ENCODE results near the gene BANP.
"Not testable (repeated sequence)": the region's sequence is repeated elsewhere in the genome, so short reads cannot be mapped to it uniquely, and the experiment has no call there.

Gene BANP

GRCh38 chr16:88052661-88053060 is 101.4 kb downstream of the BANP start:
- no peak overlapping the region for H3K27ac ChIP-seq (ENCODE audit: low read length)
- H3K79me2 ChIP-seq (ENCODE audit: insufficient read depth, low read length) = no peaks in the 10 kb centered on the region
- H3K27me3 ChIP-seq (ENCODE audit: insufficient read depth, low read length, poor library complexity) = no peaks in the 10 kb centered on the region
- H3K9me3 ChIP-seq (ENCODE audit: insufficient read depth, low read length, severe bottlenecking) = no peaks in the 10 kb centered on the region
- no peaks in the 10 kb centered on the region for H3K4me1 ChIP-seq (ENCODE audit: insufficient read depth, low read length)
- TF ChIP-seq CTCF (IDR thresholded peaks at IDR 0.05; ENCODE audit: borderline replicate concordance, extremely low read depth, low read length, poor library complexity, severe bottlenecking) = no peak
- TF ChIP-seq EZH2 (IDR thresholded peaks at IDR 0.05; ENCODE audit: borderline replicate concordance, low read depth, low read length, severe bottlenecking) = no peak
- DNase-seq = no peak
- peaks cover 47% of the 10 kb centered on the region for H3K36me3 ChIP-seq (ENCODE audit: insufficient read depth, low read length)
- H3K4me3 ChIP-seq (ENCODE audit: low read depth in 1 of 2, low read length in 2 of 2) = no peak overlapping the region
- H3K9ac ChIP-seq (ENCODE audit: low read depth, low read length) = no peak overlapping the region
- ATAC-seq (ENCODE audit: insufficient read depth, low read depth) = no peak
- no peaks in the 10 kb centered on the region for H4K20me1 ChIP-seq (ENCODE audit: insufficient read depth, low read length)
- no peak overlapping the region for H2AFZ ChIP-seq (ENCODE audit: low read depth, low read length)
- no peak overlapping the region for H3K4me2 ChIP-seq (ENCODE audit: insufficient read depth, low read length)

- H4K20me1 ChIP-seq (ENCODE audit: insufficient read depth, low read length); H3K27ac ChIP-seq (ENCODE audit: low read length); ATAC-seq (ENCODE audit: insufficient read depth, low read depth): not testable (repeated sequence)
These were observed 102.2 kb downstream of the BANP start for GRCh38 chr16:88053479-88053878.

GRCh38 chr16:88055356-88055755 is 104.1 kb downstream of the BANP start:
- no peak for ATAC-seq (ENCODE audit: insufficient read depth, low read depth)
- TF ChIP-seq EZH2 (IDR thresholded peaks at IDR 0.05; ENCODE audit: borderline replicate concordance, low read depth, low read length, severe bottlenecking) (no peak), CTCF (IDR thresholded peaks at IDR 0.05; ENCODE audit: borderline replicate concordance, extremely low read depth, low read length, poor library complexity, severe bottlenecking) (no peak)
- DNase-seq = no peak
- H4K20me1 ChIP-seq (ENCODE audit: insufficient read depth, low read length) = no peaks in the 10 kb centered on the region
- H3K27ac ChIP-seq (ENCODE audit: low read length) = no peak overlapping the region
- H3K27me3 ChIP-seq (ENCODE audit: insufficient read depth, low read length, poor library complexity) = no peaks in the 10 kb centered on the region
- peaks cover 36% of the 10 kb centered on the region for H3K36me3 ChIP-seq (ENCODE audit: insufficient read depth, low read length)
- H3K4me2 ChIP-seq (ENCODE audit: insufficient read depth, low read length) = no peak overlapping the region
- no peaks in the 10 kb centered on the region for H3K9me3 ChIP-seq (ENCODE audit: insufficient read depth, low read length, severe bottlenecking)
- H3K79me2 ChIP-seq (ENCODE audit: insufficient read depth, low read length) = no peaks in the 10 kb centered on the region
- H2AFZ ChIP-seq (ENCODE audit: low read depth, low read length) = no peak overlapping the region
- H3K4me3 ChIP-seq (ENCODE audit: low read depth in 1 of 2, low read length in 2 of 2) = no peak overlapping the region
- H3K9ac ChIP-seq (ENCODE audit: low read depth, low read length) = no peak overlapping the region
- no peaks in the 10 kb centered on the region for H3K4me1 ChIP-seq (ENCODE audit: insufficient read depth, low read length)

More at GRCh38 chr16:88053479-88053878, 102.2 kb downstream of the BANP start:
- not testable (repeated sequence) for H3K4me1 ChIP-seq (ENCODE audit: insufficient read depth, low read length); DNase-seq; H3K4me2 ChIP-seq (ENCODE audit: insufficient read depth, low read length); H3K9ac ChIP-seq (ENCODE audit: low read depth, low read length); H3K27me3 ChIP-seq (ENCODE audit: insufficient read depth, low read length, poor library complexity); H2AFZ ChIP-seq (ENCODE audit: low read depth, low read length); H3K4me3 ChIP-seq (ENCODE audit: low read depth in 1 of 2, low read length in 2 of 2); H3K9me3 ChIP-seq (ENCODE audit: insufficient read depth, low read length, severe bottlenecking); H3K79me2 ChIP-seq (ENCODE audit: insufficient read depth, low read length)
- peaks cover 42% of the 10 kb centered on the region for H3K36me3 ChIP-seq (ENCODE audit: insufficient read depth, low read length)

GRCh38 chr16:88056212-88056611 is 105.0 kb downstream of the BANP start:
- Histone ChIP-seq H3K4me2 (ENCODE audit: insufficient read depth, low read length) (no peak overlapping the region), H3K4me1 (ENCODE audit: insufficient read depth, low read length) (no peaks in the 10 kb centered on the region), H4K20me1 (ENCODE audit: insufficient read depth, low read length) (no peaks in the 10 kb centered on the region), H3K9ac (ENCODE audit: low read depth, low read length) (no peak overlapping the region), H3K4me3 (ENCODE audit: low read depth in 1 of 2, low read length in 2 of 2) (no peak overlapping the region), H3K27ac (ENCODE audit: low read length) (no peak overlapping the region), H2AFZ (ENCODE audit: low read depth, low read length) (no peak overlapping the region), H3K79me2 (ENCODE audit: insufficient read depth, low read length) (no peaks in the 10 kb centered on the region), H3K27me3 (ENCODE audit: insufficient read depth, low read length, poor library complexity) (no peaks in the 10 kb centered on the region), H3K36me3 (ENCODE audit: insufficient read depth, low read length) (peaks cover 32% of the 10 kb centered on the region), H3K9me3 (ENCODE audit: insufficient read depth, low read length, severe bottlenecking) (no peaks in the 10 kb centered on the region)
- no peak for ATAC-seq (ENCODE audit: insufficient read depth, low read depth)
- DNase-seq = no peak
- TF ChIP-seq EZH2 (IDR thresholded peaks at IDR 0.05; ENCODE audit: borderline replicate concordance, low read depth, low read length, severe bottlenecking) (no peak), CTCF (IDR thresholded peaks at IDR 0.05; ENCODE audit: borderline replicate concordance, extremely low read depth, low read length, poor library complexity, severe bottlenecking) (no peak)
